Fibroblast of the conjunctiva (primary cell): Measurements from ENCODE around the gene RASL11A.
"Not testable (repeated sequence)": the region's sequence is repeated elsewhere in the genome, so short reads cannot be mapped to it uniquely, and the experiment has no call there.

ENCODE experiments used
- DNase-seq: peaks from one replicate; pipeline ENCODE4 v3.0.0-alpha.2; 2010; ENCODE audit warnings: low read depth

Gene RASL11A

DNA sequence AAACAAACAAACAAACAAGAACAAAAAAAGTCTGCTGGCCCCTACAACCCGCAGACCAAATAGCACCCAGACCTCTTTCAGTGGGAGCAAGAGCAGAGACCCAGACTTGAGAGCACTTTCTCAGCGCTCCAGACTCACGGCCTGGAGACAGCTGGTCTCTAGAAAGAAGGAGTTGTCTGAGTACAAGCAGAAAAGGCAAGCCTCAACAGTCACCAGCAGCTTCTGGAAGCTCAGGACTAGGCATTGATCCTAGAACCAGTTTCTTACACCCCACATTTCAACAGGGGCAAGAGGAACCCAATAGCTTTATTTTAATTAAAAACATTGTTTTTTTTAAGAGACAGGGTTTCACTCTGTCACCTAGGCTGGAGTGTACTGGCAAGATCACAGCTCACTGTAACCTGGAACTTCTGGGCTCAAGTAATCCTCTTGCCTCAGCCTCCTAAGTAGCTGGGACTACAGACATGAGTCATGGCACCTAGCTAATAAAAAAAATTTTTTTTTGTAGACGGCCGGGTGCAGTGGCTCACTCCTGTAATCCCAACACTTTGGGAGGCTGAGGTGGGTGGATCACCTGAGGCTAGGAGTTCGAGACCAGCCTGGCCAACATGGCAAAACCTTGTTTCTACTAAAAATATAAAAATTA, 30.4 kb downstream of the RASL11A start:
- DNase-seq: no peak

DNA sequence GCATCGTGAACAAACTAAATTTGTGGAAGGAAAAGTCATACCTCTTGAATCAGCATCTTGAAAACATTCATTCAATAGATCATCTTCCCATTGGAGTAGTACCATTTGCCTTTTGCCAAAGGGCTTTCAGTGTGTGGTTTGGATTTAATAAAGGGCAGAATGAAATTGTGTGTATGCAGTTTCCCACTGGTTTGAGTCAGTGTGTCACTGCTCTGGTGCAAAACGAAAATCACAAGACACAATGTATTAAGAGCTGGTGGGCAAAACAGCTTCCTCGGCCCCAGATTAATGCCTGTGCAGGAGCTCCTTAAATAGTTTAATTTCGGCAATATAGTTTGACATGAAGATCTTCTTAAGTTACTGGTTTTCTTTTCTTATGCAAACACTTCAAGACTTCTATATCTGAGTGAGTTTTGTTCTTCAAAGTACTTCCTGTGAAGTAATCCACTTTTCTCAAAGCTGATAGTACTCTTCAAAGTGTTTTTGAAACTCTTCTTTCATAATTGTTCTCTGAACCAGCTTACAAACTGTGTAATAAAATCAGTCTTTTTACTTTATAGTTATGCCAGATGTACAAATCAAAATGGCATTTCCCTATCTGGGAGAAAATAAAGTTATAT, 32.1 kb downstream of the RASL11A start:
- DNase-seq: no peak

DNA sequence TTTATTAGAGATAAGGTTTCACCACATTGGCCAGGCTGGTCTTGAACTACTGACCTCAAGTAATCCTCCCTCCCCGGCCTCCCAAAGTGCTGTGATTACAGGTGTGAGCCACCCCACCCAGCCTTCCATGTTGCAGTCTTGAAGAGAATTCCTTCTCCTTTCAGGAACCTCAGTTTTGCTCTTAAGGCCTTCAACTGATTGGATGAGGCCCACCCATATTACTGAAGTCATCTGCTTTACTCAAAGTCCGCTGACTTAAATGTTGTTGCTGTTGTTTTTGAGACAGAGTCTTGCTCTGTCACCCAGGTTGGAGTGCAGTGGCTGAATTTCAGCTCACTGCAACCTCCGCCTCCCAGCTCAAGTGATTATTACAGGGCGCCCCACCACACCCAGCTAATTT, 33.5 kb downstream of the RASL11A start:
- no peak for DNase-seq

DNA sequence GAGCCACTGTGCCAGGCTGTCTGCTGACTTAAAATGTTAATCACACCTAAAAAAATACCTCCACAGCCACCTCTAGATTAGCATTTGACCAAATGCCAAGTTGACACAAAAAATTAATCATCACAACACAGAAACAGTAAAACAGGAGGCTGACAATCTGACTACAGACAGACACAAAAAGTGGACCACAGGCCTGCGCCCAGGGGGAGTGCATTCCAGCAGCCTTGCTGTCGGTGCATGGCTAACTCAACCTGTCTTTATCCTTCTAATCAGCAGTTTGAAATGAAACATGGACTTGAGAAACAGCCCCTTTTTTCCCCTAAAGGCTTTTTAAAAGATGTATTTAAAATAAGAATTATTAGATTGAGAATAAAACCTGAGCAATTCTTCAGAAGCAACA, 34.0 kb downstream of the RASL11A start:
- no peak for DNase-seq

DNA sequence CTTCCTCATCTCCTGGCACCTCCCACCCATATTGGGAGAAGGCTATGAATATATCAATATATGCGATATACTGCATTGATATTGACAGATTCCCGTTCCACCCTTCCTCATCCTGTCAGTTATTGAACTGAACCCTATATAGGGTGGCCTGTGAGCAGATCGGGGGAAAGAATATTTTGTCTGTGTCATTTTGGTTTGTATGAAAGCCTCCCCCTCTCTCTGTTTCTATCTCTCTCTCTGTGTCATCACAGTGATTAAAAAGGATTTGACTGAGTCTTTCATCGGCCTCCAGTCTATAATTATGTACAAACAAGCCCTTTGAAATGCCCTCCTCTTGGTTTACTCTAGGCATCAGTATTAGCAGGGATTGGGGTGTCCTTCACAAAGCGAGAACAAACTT, 35.7 kb downstream of the RASL11A start:
- no peak for DNase-seq

DNA sequence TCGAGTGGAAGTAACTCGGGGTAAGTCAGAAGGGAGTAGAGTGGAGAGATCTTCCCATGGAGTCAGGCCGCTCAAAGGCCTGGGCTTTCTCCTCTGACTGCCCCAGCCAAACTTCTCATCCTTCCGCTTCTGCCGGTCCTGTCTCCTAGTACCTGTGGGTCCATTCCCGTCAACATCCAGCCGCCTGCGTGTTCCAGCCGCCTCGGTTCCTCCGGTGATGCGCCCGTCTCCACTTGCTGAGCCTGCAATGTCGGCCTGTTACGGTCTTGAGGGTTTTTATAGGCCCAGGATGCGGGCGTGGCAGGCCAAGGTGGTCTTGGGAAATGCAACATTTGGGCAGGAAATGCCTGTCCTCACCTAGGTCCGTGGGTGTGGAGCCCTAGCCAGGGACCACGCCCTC, 38.3 kb downstream of the RASL11A start:
- DNase-seq: no peak

DNA sequence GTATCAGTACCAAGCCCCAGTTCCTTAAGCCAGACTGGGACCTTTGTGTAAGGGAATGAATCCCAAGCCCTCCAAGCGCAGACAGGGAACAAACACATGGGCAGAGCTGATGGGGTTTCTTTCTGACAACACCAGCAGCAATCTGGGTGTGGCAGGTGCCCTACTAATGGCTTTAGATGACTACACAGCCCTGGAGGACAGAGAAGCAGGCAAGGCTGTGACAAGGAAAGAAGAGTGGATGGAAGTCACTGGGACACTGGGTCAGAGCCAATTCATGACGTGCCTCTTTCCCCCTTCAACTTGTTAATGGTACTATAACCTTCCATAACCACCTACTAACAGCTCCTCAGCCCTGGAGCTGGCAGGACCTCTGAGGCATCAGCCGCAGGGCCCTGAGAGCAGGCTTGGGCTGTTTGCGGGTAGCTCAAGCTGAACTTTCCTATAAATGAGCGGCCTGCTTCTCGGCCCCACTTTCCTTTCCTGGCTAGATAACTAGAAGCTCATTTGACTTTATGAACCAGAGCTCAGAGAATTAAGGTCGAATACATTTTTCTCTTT, 38.9 kb downstream of the RASL11A start:
- DNase-seq: no peak

DNA sequence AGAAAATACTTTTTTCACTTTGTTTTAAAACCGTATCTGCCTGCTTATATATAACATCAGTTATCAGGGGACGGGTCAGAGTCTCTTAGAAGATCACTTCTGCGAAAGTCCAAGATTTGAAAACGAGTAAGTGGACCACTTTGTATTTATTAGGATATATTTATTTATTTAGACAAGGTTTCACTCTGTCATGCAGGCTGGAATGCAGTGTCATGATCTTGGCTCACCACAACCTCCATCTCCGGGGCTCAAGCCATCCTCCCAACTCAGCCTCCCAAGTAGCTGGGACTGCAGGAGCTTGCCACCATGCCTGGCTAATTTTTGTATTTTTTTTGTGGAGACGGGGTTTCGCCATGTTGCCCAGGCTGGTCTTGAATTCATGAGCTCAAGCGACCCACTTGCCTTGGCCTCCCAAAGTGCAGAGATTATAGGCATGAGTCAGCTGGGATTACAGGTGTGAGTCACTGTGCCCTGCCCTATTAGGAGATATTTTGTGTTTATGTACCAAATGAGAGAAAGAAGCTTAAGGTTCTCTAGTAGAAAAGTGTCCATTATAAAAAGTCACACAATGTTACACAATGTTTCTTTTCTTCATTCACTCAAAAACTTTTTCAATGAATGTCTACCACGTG, 39.5 kb downstream of the RASL11A start:
- DNase-seq: no peak

DNA sequence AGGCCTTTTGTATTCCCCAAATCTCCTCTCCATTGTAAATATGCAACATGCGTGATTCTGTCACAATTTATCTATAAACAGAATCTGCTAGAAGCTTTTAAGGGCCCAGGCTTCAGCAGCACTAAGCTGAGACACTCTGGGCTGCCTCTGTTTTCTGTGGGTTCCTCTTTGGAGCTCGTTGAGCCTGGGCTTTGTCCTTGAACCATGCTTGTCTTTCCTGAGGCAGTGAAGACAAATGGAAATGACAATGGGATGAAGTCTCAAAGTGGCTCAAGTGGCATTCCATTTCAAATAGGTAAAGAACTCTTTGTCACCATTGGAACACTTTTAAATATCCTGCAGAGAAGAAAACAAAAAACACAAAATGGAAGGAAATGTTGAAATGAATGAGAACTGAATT, 40.3 kb downstream of the RASL11A start:
- DNase-seq: no peak

DNA sequence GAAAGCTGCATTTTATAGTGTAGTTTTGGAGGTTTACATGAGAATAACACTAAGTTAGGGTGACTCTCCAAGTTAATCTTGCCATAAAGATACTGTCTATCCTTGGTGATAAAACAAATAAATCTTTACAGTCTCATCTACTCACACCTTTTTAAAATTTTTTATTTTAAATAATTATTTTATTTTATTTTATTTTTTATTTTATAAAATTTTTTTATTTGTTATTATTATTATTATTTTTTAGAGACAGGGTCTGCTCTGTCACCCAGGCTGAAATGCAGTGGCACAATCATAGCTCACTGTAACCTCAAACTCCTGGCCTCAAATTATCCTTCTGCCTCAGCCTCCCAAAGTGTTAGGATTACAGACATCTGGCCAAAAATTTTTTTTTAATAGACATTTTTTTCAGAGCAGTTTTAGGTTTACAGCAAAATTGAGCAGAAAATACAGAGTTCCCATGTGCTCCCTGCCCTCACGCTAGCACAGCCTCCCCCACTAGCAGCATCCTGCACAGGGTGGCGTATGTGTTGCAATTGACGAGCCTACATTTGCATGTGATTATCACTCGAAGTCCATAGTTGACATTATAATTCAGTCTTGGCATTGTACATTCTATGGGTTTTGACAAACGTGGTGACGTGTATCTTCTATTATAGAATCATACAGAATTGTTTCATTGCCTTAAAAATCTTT, 41.0 kb downstream of the RASL11A start:
- no peak for DNase-seq

DNA sequence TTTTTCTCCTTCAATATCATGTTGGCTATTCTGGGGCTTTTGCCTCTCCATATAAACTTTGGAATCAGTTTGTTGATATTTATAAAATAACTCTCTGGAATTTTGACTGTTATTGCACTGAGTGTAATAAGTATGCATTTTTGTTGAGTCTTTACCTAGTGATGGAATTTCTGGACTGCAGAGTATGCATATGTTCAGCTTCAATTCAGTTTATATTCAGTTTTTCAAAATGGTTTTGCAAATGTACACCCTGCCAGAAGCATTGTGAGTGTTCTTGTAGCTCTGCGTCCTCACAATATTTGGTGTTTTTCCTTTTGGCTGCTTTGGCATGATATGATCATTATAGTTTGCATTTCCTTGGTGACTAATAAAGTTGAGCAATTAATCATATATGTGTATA, 43.1 kb downstream of the RASL11A start:
- DNase-seq: no peak

DNA sequence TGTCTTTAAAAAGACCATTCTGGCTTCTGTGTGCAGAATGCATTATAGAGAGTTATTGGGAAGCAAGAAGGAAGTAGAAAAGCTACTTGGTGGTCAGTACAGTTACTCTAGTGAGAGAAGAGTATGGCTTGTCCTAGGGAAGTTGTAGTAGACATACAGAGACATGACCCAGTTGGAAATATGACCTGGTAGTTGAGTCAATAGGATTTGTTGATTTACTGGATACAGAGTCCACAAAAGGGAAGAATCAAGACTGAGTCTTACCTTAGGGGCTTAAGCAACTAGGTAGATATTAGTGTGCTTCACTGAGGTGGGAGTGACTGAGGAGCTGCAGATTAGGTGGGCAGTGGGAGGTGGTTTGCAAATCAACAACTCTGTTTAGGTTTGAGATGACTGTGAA, 48.8 kb downstream of the RASL11A start:
- no peak for DNase-seq

DNA sequence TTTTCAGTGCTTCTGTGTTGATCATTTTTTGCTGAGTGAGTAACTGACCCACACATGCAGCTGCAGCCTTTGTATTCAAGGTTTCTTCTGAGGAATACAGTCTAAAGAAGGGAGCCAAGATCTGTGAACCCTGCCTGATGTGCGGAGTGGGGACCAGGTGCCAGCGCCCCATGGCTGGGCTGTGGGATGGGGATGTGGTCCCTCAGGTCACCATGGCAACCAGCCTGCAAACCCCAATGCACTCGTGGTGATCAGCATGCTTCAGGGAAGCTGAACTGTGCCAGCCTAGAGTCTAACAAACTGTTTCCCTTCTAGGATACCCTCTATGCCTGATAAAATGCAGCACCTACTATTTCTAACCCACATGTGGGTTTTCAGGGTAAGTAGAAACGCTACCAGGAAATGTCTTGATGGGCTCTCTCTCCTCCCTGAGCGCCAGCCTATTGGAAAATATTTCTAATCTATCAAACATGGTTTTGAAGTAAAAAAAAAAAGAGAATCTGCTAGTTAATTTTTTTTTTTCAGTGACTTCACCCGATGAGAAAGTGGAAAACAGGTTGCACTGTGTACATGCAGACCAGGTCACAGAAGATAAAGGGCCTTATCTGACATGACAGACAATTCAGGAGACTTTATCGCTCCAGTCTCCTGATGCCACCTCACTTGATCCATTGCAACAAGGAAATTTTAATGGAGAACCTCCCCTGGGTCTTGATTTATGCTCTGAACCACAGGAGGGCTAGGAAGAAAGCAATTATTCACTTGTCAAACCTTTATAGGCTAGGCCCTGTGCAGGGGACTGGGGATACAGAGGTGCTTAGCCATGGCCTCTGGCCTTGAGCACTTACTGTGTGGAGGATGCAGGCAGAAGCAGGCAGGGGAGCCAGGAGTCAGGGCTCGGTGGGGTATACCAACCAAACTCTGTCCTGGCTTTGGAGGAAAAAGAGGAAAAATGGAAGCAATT, 51.1 kb downstream of the RASL11A start:
- no peak for DNase-seq

DNA sequence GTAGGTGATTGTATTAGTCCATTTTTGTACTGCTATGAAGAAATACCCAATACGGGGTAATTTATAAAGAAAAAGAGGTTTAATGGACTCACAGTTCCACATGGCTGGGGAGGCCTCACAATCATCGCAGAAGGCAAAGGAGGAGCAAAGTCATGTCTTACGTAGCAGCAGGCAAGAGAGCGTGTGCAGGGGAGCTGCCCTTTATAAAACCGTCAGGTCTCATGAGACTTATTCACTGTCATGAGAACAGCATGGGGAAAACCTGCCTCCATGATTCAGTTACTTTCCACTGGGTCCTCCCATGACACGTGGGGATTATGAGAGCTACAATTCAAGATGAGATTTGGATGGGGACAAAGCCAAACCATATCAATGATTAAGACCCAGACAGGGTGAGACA, 51.8 kb downstream of the RASL11A start:
- not testable (repeated sequence) for DNase-seq
